OCI-LY3 (cell line): ENCODE results near the gene GALNT2.
A peak's percentile ranks its signal among the peaks of the same experiment; 100 is the strongest.

ENCODE experiments used
- H2AFZ ChIP-seq: fragments of 200-600, 300-600 bp; shearing (Covaris generic); 2 replicates; pipeline ENCODE4 v1.6.0; 2014; ENCODE audit warnings: antibody characterized with exemption, low read depth, low read length
- H3K27ac ChIP-seq: fragments of 200-600, 300-600 bp; sonication (generic); 2 replicates; pipeline ENCODE4 v1.5.1; 2014; ENCODE audit warnings: mild to moderate bottlenecking, low read length, moderate library complexity, mixed read lengths
- H3K27me3 ChIP-seq: fragments of 200-600, 300-600 bp; sonication (generic); 2 replicates; pipeline ENCODE4 v1.6.1; 2014; ENCODE audit warnings: low read depth, low read length, mixed read lengths
- H3K36me3 ChIP-seq: fragments of 200-600, 300-600 bp; sonication (generic); replicated peaks from 2 replicates; pipeline ENCODE3; 2014; ENCODE audit warnings: low read depth, low read length, mixed read lengths
- H3K4me1 ChIP-seq: fragments of 300-600, 200-600 bp; sonication (generic); 2 replicates; pipeline ENCODE4 v1.6.1; 2014; ENCODE audit warnings: low read length, mixed read lengths
- H3K4me2 ChIP-seq: fragments of 200-600, 300-600 bp; sonication (generic); 2 replicates; pipeline ENCODE4 v1.6.1; 2014; ENCODE audit warnings: low read length, mixed read lengths
- H3K4me3 ChIP-seq: fragments of 300-600, 200-600 bp; sonication (generic); 2 replicates; pipeline ENCODE4 v1.5.1; 2014; ENCODE audit warnings: antibody characterized with exemption, mild to moderate bottlenecking, low read length, moderate library complexity
- H3K79me2 ChIP-seq: fragments of 300-600, 200-600 bp; shearing (Covaris generic); 2 replicates; pipeline ENCODE4 v1.6.1; 2014; ENCODE audit warnings: mild to moderate bottlenecking, low read length, mixed read lengths
- H3K9ac ChIP-seq: fragments of 300-600, 200-600 bp; shearing (Covaris generic); 2 replicates; pipeline ENCODE4 v1.6.0; 2014; ENCODE audit warnings: mild to moderate bottlenecking, low read length, moderate library complexity
- H3K9me3 ChIP-seq: fragments of 200-600, 300-600 bp; shearing (Covaris generic); 2 replicates; pipeline ENCODE4 v1.6.1; 2014; ENCODE audit warnings: low read length, mixed read lengths; ENCODE audit not compliant: insufficient read depth
- H4K20me1 ChIP-seq: fragments of 200-600, 300-600 bp; sonication (generic); 2 replicates; pipeline ENCODE4 v1.6.1; 2016; ENCODE audit warnings: low read length, mixed read lengths; ENCODE audit not compliant: insufficient read depth
- EZH2phosphoT487 ChIP-seq: fragments of 200-600 bp; shearing (Covaris generic); IDR thresholded peaks from 2 replicates; pipeline ENCODE4 v1.6.1; 2018; ENCODE audit warnings: antibody characterized with exemption, mixed run types, low read depth
- TF ChIP-seq, protein P1 (sequence below): fragments of 200-600, 300-600 bp; sonication (generic); IDR thresholded peaks from 2 replicates; pipeline ENCODE4 v1.5.1; 2014; ENCODE audit warnings: antibody characterized with exemption, low read length, low read depth

Gene GALNT2

GRCh38 chr1:230104395-230105244 lies 37.6 kb downstream of the GALNT2 start:
- Histone ChIP-seq H3K4me1 (peaks cover 83% of the 10 kb centered on the region), H2AFZ (no peak overlapping the region), H3K36me3 (peaks cover 4% of the 10 kb centered on the region), H3K79me2 (peaks cover 82% of the 10 kb centered on the region), H3K9me3 (no peaks in the 10 kb centered on the region), H3K9ac (peak overlapping the region; percentile 18; the same call in 1 of the 2 replicates), H3K4me2 (peak overlapping the region; percentile 88), H3K27ac (no peak overlapping the region; the same call in 1 of the 2 replicates), H3K27me3 (no peaks in the 10 kb centered on the region; the same call in 1 of the 2 replicates), H3K4me3 (peak overlapping the region; percentile 62), H4K20me1 (peaks cover 54% of the 10 kb centered on the region)
- TF ChIP-seq, protein P1, sequence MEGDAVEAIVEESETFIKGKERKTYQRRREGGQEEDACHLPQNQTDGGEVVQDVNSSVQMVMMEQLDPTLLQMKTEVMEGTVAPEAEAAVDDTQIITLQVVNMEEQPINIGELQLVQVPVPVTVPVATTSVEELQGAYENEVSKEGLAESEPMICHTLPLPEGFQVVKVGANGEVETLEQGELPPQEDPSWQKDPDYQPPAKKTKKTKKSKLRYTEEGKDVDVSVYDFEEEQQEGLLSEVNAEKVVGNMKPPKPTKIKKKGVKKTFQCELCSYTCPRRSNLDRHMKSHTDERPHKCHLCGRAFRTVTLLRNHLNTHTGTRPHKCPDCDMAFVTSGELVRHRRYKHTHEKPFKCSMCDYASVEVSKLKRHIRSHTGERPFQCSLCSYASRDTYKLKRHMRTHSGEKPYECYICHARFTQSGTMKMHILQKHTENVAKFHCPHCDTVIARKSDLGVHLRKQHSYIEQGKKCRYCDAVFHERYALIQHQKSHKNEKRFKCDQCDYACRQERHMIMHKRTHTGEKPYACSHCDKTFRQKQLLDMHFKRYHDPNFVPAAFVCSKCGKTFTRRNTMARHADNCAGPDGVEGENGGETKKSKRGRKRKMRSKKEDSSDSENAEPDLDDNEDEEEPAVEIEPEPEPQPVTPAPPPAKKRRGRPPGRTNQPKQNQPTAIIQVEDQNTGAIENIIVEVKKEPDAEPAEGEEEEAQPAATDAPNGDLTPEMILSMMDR: no peak
- TF ChIP-seq EZH2phosphoT487: no peak

- Histone ChIP-seq H3K4me2 (peak overlapping the region; percentile 88), H3K9me3 (no peaks in the 10 kb centered on the region), H2AFZ (no peak overlapping the region), H3K4me1 (peaks cover 90% of the 10 kb centered on the region), H4K20me1 (peaks cover 55% of the 10 kb centered on the region), H3K36me3 (peaks cover 4% of the 10 kb centered on the region), H3K27ac (no peak overlapping the region; the same call in 1 of the 2 replicates), H3K27me3 (no peaks in the 10 kb centered on the region; the same call in 1 of the 2 replicates), H3K9ac (peak overlapping the region; percentile 18; the same call in 1 of the 2 replicates), H3K79me2 (peaks cover 79% of the 10 kb centered on the region), H3K4me3 (peak overlapping the region; percentile 62)
- TF ChIP-seq, protein P1: no peak
- TF ChIP-seq EZH2phosphoT487: no peak
Observed at GRCh38 chr1:230105245-230105753, 38.3 kb downstream of the GALNT2 start.

DNA sequence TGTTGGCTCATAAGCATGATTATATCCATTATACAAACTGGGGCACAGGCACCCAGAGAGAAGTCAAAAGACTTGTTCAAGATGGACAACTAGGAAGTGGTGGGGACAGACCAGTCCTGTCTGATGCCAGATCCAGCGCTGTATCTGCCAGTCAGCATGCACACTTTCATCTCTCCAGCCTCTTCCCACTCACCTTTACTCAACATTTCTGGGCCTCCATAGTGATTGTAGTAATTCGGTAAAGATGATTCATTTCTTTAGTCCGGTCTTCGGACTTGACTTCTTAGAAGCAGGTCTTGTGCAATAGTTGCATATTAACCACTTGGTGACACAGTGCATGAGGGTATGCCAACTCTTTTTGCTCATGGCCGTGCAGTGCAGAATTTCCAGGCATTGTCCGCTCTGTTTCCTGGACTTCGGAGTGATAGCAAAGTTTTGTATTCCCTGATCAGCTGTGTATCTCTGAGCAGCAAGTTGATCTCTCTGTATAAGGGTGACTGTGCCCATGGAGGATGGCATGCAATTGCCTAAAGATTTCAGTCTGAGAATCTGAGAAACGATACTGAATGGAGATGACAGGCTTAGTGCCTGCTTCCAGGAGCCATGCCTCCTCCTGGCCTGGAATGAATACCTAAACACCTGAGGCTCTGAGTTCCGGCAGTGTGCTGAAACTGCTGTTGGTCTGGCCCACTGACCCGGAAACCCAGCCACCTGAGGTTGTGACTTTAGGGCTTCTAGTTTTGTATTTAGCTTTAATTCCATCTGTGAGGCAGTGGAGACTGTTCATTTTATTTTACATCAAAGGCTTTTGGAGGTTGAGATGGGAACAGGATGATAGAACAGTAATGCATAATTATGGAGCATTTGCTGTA lies 39.0 kb downstream of the GALNT2 start:
- H4K20me1 ChIP-seq: peaks cover 57% of the 10 kb centered on the region
- TF ChIP-seq, protein P1: no peak
- no peak for TF ChIP-seq EZH2phosphoT487
- H2AFZ ChIP-seq: no peak overlapping the region
- peak overlapping the region; percentile 62 for H3K4me3 ChIP-seq
- no peaks in the 10 kb centered on the region for H3K9me3 ChIP-seq
- no peak overlapping the region for H3K27ac ChIP-seq
- H3K36me3 ChIP-seq: peaks cover 4% of the 10 kb centered on the region
- H3K4me1 ChIP-seq: peaks cover 94% of the 10 kb centered on the region
- H3K4me2 ChIP-seq: peak overlapping the region; percentile 88
- H3K9ac ChIP-seq: peak overlapping the region; percentile 18; the same call in 1 of the 2 replicates
- H3K27me3 ChIP-seq: no peaks in the 10 kb centered on the region; the same call in 1 of the 2 replicates
- H3K79me2 ChIP-seq: peaks cover 80% of the 10 kb centered on the region
